Dermis microvascular lymphatic vessel endothelial cell (primary cell): ENCODE data around the gene HRH4. TPM values are rescaled to one million over a fixed set of nuclear protein-coding genes. Genes with fewer than 3 reads are reported as not detected.

Experiments
- DNase-seq, 2 donors: peaks; one replicate each; pipeline versions ENCODE4 v3.0.0 to v3.0.0-alpha.2; 2010; ENCODE audit warnings: low read depth in 2 of 2
- total RNA-seq: library from RNA; depleted of rRNA; stranded (reverse); fragments of >200 nt; gene quantifications from 2 replicates; pipeline ENCODE4 v1.2.1, GENCODE V29; 2014

HRH4 gene
- total RNA-seq, 1 donor from 2014 or later = not detected

- no peak for DNase-seq
Observed at GRCh38 chr18:24465486-24465885, 5.0 kb downstream of the HRH4 start.

DNA sequence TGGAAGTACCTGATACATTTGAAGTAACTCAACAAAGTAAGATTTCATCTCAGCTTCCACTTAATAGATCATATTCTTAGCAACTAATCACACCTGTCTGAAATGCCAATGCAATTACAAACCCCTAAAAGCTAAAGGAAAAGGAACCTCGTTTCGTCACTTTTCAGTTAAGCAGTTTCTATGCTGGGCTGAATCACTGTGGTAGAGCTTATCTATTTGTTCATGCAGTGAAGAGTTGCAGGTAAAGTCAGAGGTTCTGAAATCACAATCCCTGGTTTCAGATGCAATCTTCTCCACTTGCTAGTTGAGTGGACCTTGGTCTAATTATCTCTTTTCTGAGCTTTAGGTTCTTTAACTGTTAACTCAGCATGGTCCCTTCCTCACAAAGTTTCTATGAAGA lies 6.3 kb downstream of the HRH4 start:
- no peak for DNase-seq

- no peak for DNase-seq
Observed at GRCh38 chr18:24470022-24470618, 9.7 kb downstream of the HRH4 start.

DNA sequence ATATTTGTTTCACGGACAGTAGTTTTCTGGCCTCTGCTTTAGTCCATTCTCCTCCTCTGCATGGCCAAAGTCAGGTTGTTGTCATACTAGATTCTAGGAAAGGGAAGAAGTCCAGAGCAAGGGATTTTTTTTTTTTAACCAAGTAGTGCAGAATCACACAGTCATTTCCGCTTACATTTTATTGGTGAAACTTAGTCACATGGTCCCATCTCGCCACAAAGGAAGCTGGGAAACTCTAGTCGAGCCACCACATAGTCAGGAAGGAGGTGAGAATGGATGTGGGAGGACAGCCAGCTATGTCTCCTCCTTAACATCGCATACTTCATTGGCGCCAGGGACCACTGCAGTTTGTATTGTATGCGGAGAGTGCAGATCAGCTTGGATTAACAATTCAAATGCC lies 10.4 kb downstream of the HRH4 start:
- no peak for DNase-seq

DNA sequence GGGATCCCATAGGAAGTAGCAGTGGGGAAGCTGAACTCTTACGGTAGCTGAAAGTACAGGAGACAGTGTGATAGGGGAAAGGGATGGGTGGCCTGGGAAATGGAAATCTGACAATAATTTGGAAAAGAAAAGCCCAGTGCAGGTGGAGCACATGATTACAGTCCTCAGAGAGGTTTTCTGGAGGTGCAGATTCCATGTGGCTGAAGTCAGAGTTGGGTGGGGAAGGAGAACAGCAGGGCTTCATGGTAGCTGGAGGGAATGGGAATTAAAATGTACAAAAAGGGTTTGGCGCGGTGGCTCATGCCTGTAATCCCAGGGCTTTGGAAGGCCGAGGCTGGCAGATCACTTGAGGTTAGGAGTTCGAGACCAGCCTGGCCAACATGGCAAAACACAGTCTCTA lies 12.2 kb downstream of the HRH4 start:
- no peak for DNase-seq

GRCh38 chr18:24474406-24474805 lies 14.0 kb downstream of the HRH4 start:
- no peak for DNase-seq

DNA sequence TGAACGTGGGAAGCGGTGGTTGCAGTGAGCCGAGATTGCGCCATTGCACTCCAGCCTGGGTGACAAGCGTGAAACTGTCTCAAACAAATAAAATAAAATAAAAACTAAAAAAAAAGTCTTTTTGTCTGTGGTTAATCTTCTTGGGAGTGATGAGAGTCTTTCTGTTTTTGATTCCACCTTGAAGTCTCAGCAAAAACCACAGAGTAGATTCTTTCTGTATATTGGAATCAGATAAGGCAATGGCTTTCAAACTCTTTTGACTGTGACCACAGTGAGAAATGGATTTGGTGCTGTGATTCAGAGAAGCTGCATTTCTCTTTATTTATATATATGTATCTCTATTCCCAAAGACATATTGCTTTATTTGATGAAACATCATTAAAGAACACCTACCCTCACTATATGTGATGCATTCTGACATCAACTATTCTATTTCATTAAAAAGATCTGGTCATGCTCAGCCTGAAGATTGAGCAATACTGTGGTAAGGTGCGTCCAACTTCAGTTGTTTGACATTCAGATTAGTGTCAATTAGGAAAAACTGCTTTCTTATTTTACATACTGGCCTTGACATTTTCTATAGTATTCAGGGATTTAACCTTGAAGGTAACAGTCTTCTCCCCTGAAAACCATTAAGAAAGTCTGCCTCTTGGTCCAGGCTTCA lies 15.6 kb downstream of the HRH4 start:
- DNase-seq = no peak

GRCh38 chr18:24479371-24479770 lies 18.9 kb downstream of the HRH4 start:
- no peak for DNase-seq

- DNase-seq = no peak
Observed at GRCh38 chr18:24482821-24483220, 22.4 kb downstream of the HRH4 start.

DNA sequence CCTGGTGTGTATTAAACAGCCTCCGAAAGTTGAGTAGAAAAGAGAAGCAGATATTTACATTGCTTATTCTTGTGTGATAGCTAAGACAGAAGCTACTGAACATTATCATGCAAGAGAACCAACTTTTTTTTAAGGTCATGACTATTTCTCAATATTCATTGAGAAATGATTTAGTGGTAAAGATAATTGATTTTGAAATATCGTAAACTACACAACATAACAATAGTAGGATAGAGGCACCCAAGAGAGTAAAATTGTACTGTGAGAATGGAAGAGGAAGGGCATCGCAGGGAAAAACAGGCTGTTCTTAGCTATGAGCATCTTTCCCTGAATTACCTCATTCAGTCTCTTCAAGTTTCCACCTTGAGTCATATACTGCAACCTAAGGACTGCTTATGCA lies 25.2 kb downstream of the HRH4 start:
- no peak for DNase-seq

DNA sequence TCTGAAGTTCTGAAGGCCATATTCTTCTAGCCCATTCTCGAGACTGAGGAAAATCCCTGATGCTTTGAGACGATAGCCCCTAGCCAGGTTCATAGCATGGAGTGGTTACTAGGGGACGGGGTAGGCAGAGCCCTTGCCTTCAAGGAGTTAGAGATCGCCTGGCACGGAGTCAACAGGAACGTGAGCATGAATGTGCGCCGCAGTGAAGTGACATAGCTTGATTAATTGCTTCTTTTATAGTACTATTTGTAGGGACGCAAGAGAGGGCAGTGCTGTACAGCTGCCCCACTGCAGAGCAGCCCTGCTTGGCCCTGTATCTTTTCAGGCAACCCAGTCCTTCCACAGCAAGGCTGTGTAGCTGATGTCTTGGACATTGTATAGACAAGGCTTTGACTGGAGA lies 26.2 kb downstream of the HRH4 start:
- DNase-seq = no peak

DNA sequence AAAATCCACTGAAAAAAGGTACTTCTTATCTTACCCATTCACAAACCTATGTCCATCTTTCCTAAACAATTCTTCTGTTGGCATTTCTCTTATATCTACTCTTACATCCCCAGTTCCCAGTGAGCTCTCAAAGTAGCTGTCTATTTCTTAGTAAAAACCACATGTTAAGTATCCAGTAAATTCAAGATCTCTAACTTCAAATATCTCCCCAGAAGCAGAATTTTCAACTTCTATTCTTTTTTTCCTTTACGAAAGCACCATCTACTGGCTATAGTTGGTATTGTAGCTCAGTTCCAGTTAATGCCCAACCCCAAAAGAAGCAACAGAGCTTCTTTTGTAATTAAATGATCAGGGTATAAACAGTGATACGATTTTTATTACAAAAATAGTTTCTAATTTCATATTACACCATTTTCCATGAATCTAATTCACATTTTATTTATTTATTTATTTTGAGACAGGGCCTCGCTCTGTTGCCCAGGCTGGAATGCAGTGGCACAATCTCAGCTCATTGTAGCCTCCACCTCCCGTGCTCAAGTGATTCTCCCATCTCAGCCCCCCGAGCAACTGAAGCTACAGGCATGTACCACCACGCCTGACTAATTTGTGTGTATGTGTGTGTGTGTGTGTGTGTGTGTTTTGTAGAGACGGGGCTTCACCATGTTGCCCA lies 28.5 kb downstream of the HRH4 start:
- peak; percentile 10 to 25 for DNase-seq

GRCh38 chr18:24490539-24490938 lies 30.1 kb downstream of the HRH4 start:
- DNase-seq = peak in 1 of 2 donors; percentile 3

- DNase-seq = no peak
Observed at GRCh38 chr18:24491927-24492834, 31.7 kb downstream of the HRH4 start.

GRCh38 chr18:24494586-24494985 lies 34.1 kb downstream of the HRH4 start:
- no peak for DNase-seq

DNA sequence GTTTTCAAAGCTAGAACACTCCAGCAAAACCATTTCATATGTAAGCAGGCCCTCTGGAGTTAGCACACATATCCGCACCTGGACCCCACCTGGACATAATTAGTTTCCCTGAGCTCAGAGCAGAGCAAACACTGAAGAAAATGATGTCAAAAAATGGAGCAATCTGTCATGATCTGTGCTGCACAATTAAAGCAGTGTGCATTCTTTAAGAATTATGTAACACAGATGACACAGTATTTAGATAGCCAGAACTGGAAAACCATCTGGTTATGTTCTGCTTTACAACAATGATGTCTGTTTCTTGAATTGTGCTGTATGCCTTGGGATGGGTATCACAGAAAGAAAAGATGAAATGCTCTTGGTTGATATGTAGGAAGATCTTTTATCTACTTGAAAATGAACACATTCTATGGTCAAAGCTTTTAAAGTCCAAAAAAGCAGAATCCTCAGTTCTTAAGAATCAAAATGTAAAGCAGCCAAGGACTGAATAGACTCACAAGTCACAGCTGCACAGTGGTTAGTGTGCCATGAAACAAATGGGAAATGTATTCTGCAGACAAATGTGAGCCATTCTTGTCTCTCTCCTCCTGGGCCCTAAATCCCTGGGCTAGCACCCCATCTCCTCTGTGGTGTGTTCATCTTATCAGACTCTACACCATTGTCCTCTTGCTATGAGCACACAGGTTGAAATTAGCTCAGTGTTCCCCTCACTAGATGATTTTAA lies 36.8 kb downstream of the HRH4 start:
- no peak for DNase-seq

DNA sequence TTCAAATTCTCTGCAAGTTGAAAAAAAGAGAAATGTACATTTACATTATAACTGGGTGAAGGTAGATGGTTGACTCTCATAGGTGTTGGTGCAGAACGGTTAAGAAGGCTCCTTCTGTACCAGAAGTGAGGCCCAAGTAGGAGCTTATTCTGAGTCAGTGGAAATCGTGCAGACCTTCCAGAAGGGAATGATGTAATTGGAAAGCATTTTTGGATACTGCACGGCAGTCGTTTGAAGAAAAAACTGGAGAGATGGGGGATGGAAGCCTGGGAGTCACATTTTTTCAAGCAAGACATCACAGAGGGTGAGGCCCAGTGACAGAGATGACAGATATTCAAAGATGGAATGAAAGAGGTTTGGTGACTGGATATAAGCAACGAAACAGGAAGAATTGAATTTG lies 39.4 kb downstream of the HRH4 start:
- no peak for DNase-seq

GRCh38 chr18:24500217-24500616 lies 39.8 kb downstream of the HRH4 start:
- no peak for DNase-seq

- no peak for DNase-seq
Observed at GRCh38 chr18:24500766-24501165, 40.3 kb downstream of the HRH4 start.

DNA sequence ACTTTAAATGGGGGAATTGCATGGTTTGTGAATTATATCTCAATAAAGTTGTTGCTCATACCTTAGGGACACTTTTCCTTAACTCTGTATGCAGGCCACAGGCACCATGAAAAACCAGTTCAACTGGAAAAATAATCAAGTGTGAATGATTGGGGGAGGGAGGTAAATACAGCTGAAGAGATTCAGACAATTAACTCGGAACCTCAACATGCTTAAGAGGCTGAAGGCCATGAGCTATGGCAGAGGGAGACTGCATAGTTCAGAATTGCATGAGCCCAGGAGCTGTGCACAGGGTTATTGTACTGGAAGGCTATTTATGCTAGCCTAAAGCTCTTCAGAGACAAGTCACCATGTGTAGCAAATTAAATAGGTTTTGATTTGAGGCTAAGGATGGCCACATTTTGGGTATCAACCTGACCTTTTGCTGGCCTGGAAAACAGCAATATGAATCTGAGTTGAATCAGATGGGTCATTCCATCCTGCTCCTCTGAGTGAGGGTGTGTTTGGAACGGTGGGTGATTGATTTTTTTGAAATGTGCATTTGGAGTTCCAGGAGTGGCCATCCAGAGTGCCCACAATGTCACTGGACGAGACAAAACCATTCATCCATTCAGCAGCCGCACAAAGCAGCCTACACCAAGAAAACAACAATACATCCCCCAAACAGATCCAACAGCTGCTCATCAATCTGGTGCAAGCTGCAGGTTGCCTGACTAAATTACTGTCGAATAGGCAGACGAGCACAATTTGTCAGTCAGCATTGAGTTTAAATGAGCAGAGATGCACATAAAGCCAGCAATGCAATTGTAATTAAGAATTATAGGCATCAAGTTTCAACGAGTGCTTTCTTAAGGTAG lies 42.5 kb downstream of the HRH4 start:
- DNase-seq = no peak
